Nephron (organoid): ENCODE results near the gene CACNG7.

Experiments
- H3K27ac Mint-ChIP-seq, 3 experiments: 2 replicates each; pipeline ENCODE4 v1.8.0; 2020; ENCODE audit warnings: mixed read lengths in 3 of 3, mild to moderate bottlenecking in 2 of 3, moderate library complexity in 1 of 3
- H3K27me3 Mint-ChIP-seq: 2 replicates; pipeline ENCODE4 v1.8.0; 2021; ENCODE audit warnings: low read depth, mild to moderate bottlenecking, moderate library complexity, mixed read lengths
- H3K36me3 Mint-ChIP-seq: 2 replicates; pipeline ENCODE4 v1.8.0; 2020; ENCODE audit warnings: low read depth, mixed read lengths
- H3K4me1 Mint-ChIP-seq: 2 replicates; pipeline ENCODE4 v1.8.0; 2020; ENCODE audit warnings: mixed read lengths
- H3K4me3 Mint-ChIP-seq, 3 experiments: 2 replicates each; pipeline ENCODE4 v1.8.0; 2020; ENCODE audit warnings: mild to moderate bottlenecking in 3 of 3, mixed read lengths in 3 of 3, moderate library complexity in 2 of 3
- H3K9me3 Mint-ChIP-seq: 2 replicates; pipeline ENCODE4 v1.8.0; 2020; ENCODE audit warnings: mixed read lengths
- CTCF ChIP-seq, 3 experiments: fragments of 200-600 bp; sonication (generic); IDR thresholded peaks; one replicate each; pipeline ENCODE4 v1.5.0; 2021; ENCODE audit warnings: antibody characterized with exemption in 3 of 3; ENCODE audit not compliant: unreplicated experiment in 3 of 3

Gene CACNG7

DNA sequence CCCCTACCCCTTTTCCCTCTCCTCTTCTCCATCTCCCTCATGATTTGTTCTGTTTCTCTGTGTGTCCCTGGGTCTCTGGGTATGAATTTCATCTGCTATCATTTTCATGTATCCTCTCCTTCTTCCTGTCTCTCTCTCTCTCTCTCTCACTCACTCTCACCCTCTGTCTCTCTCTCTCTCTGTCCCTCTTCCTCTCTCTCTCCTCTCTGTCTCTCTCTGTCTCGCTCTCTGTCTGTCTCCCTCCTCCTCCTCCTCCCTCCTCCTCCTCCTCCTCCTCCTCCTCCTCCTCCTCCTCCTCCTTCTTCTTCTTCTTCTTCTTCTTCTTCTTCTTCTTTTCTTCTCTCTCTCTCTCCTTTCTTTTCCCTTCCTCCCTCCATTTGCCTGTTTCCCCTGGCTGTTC lies 3.3 kb upstream of the CACNG7 start:
- peaks cover 92% of the 10 kb centered on the region for H3K27me3 Mint-ChIP-seq

GRCh38 chr19:53906211-53907192 lies 2.6 kb upstream of the CACNG7 start:
- peaks cover 15% of the 10 kb centered on the region for H3K4me1 Mint-ChIP-seq
- peak overlapping the region; percentile 38 to 53 (median 49) for H3K4me3 Mint-ChIP-seq
- H3K27ac Mint-ChIP-seq: no peak overlapping the region
- H3K27me3 Mint-ChIP-seq: peaks cover 94% of the 10 kb centered on the region
- H3K36me3 Mint-ChIP-seq: peaks cover 3% of the 10 kb centered on the region
- TF ChIP-seq CTCF (IDR thresholded peaks at IDR 0.05; ENCODE audit: unreplicated experiment in 3 of 3): peak; percentile 74 to 78 (median 76)
- peaks cover 3% of the 10 kb centered on the region for H3K9me3 Mint-ChIP-seq

More for the DNA sequence above, 3.3 kb upstream of the CACNG7 start:
- Mint-ChIP-seq H3K27ac (no peak overlapping the region), H3K36me3 (peaks cover 3% of the 10 kb centered on the region), H3K4me3 (no peak overlapping the region), H3K9me3 (no peaks in the 10 kb centered on the region), H3K4me1 (peaks cover 15% of the 10 kb centered on the region)
- no peak for TF ChIP-seq CTCF (IDR thresholded peaks at IDR 0.05; ENCODE audit: unreplicated experiment in 3 of 3)

DNA sequence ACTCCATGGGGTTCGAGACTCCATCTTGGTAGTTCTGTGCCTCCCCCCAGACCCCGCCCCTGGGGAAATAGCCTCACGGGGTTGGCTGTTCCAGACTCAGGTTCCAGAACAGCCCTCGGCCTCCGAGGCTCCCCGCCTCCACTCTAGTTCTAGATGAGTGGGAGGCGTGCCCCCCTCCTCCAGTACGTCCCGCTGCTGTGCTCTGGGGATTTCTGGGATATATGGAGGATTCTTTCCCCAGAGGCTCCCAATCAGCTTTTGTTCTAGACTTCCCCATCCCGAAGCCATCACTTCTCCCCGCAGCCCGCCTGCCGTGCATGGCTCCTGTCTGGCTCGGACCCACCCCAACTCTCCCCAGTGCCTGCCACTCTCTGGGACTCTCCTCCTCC lies 1.9 kb upstream of the CACNG7 start:
- Mint-ChIP-seq H3K9me3 (peaks cover 4% of the 10 kb centered on the region), H3K27me3 (peaks cover 95% of the 10 kb centered on the region), H3K36me3 (peaks cover 3% of the 10 kb centered on the region), H3K4me3 (peak overlapping the region; percentile 55 to 70 (median 70)), H3K27ac (no peak overlapping the region), H3K4me1 (peaks cover 15% of the 10 kb centered on the region)
- TF ChIP-seq CTCF (IDR thresholded peaks at IDR 0.05; ENCODE audit: unreplicated experiment in 3 of 3): no peak

DNA sequence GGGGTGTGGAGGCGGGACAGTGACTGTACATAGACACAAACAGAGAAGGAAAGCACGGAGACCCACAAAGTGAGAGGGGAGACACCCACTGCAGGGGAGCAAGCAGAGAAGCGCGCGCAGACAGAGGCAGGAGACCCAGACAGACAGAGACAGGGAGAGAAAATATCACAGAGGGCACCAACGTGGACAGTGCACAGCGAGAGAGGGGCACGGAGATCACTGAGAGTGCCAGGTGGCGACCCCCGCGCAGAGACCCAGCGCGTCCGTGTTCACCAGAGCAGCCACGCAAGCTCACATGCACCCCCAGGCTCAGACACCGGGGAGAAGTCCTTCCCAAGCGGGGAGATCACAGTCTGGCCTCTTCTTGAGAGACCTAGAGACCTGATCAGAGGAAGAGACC lies 1.4 kb upstream of the CACNG7 start:
- peaks cover 3% of the 10 kb centered on the region for H3K36me3 Mint-ChIP-seq
- peaks cover 94% of the 10 kb centered on the region for H3K27me3 Mint-ChIP-seq
- no peak overlapping the region for H3K27ac Mint-ChIP-seq
- H3K4me3 Mint-ChIP-seq: peak overlapping the region; percentile 55 to 70 (median 70)
- H3K4me1 Mint-ChIP-seq: peaks cover 15% of the 10 kb centered on the region
- H3K9me3 Mint-ChIP-seq: peaks cover 4% of the 10 kb centered on the region
- TF ChIP-seq CTCF (IDR thresholded peaks at IDR 0.05; ENCODE audit: unreplicated experiment in 3 of 3): no peak

GRCh38 chr19:53908106-53908934 lies 758 bp upstream of the CACNG7 start:
- no peak for TF ChIP-seq CTCF (IDR thresholded peaks at IDR 0.05; ENCODE audit: unreplicated experiment in 3 of 3)
- H3K9me3 Mint-ChIP-seq: peaks cover 4% of the 10 kb centered on the region
- H3K36me3 Mint-ChIP-seq: peaks cover 3% of the 10 kb centered on the region
- H3K27me3 Mint-ChIP-seq: peaks cover 92% of the 10 kb centered on the region
- peak overlapping the region; percentile 77 to 84 (median 80) for H3K4me3 Mint-ChIP-seq
- peaks cover 15% of the 10 kb centered on the region for H3K4me1 Mint-ChIP-seq
- peak overlapping the region in 1 of 3 experiments; percentile 56 for H3K27ac Mint-ChIP-seq
